Spleen (tissue), 11 donors: Measurements from ENCODE around the gene GABRG3. TPM values are rescaled to one million over a fixed set of nuclear protein-coding genes. Genes with fewer than 3 reads are reported as not detected.

Experiments
- DNase-seq: peaks from one replicate; pipeline ENCODE4 v3.0.0-alpha.2; 2020
- H3K27ac ChIP-seq, 8 donors: fragments of 200-600 bp; sonication (generic) in 7 of 8; 1 replicate in 4 of 8; 2 replicates in 4 of 8; pipeline versions ENCODE4 v1.5.0 to v1.8.0; 2016 to 2021; ENCODE audit warnings: inconsistent platforms in 4 of 8, mild to moderate bottlenecking in 4 of 8, moderate library complexity in 1 of 8
- H3K27me3 ChIP-seq, 7 donors: fragments of 200-600 bp; sonication (generic) in 6 of 7; replicated peaks in 1 of 7; 1 replicate in 4 of 7; 2 replicates in 3 of 7; pipeline versions ENCODE4 v1.5.0 to v1.8.0; 2016 to 2021; ENCODE audit warnings: inconsistent platforms in 3 of 7, mild to moderate bottlenecking in 1 of 7
- H3K36me3 ChIP-seq, 6 donors: fragments of 200-600 bp; sonication (generic) in 5 of 6; 1 replicate in 4 of 6; 2 replicates in 2 of 6; pipeline versions ENCODE4 v1.5.0 to v1.8.0; 2016 to 2021; ENCODE audit warnings: inconsistent platforms in 2 of 6
- H3K4me1 ChIP-seq, 6 donors: fragments of 200-600 bp; sonication (generic) in 5 of 6; 1 replicate in 3 of 6; 2 replicates in 3 of 6; pipeline versions ENCODE4 v1.5.0 to v1.8.0; 2016 to 2021; ENCODE audit warnings: inconsistent platforms in 3 of 6
- H3K4me3 ChIP-seq, 8 donors: fragments of 200-600 bp; sonication (generic) in 7 of 8; 1 replicate in 4 of 8; 2 replicates in 4 of 8; pipeline versions ENCODE4 v1.5.0 to v1.8.0; 2016 to 2021; ENCODE audit warnings: inconsistent platforms in 4 of 8, mild to moderate bottlenecking in 4 of 8, moderate library complexity in 2 of 8
- H3K9me3 ChIP-seq, 8 donors: fragments of 200-600 bp; sonication (generic) in 7 of 8; 1 replicate in 4 of 8; 2 replicates in 4 of 8; pipeline versions ENCODE4 v1.5.0 to v1.8.0; 2016 to 2021; ENCODE audit warnings: inconsistent platforms in 4 of 8
- CTCF ChIP-seq, 11 experiments: fragments of 200-600 bp in 7 of 11; fragments of 450-650 bp in 4 of 11; sonication (generic) in 4 of 11; IDR thresholded peaks in 8 of 11; conservative IDR thresholded peaks in 3 of 11; 1 replicate in 7 of 11; 2 replicates in 4 of 11; pipeline versions ENCODE4 v1.4.0 to v1.8.0; 2016 to 2021; ENCODE audit warnings: antibody characterized with exemption in 11 of 11, inconsistent platforms in 4 of 11, mild to moderate bottlenecking in 1 of 11
- POLR2A ChIP-seq, 3 donors: fragments of 450-650 bp; IDR thresholded peaks; one replicate each; pipeline ENCODE4 v1.5.1; 2017; ENCODE audit warnings: antibody characterized with exemption in 3 of 3, mild to moderate bottlenecking in 1 of 3
- POLR2AphosphoS5 ChIP-seq, 3 donors: sonication (generic); formaldehyde crosslinking; IDR thresholded peaks; one replicate each; pipeline ENCODE4 v1.5.1; 2017; ENCODE audit warnings: antibody characterized with exemption in 3 of 3
- WGBS, 5 donors: extraction: QIAGEN DNeasy Blood & Tissue Kit in 3 of 5; methylation state at CpG; one replicate each; pipeline versions ENCODE4 v1.1.5 to v1.1.7; 2013 to 2018; 5-methylcytosine and 5-hydroxymethylcytosine counted together
- intact Hi-C: fragments of 100-400 bp; cut with DNase I; formaldehyde crosslinking; loops from one replicate; pipeline ENCODE4 v1.15.0; 2023; ENCODE audit warnings: low total_unique reads
- polyA plus RNA-seq, 3 donors: library from polyadenylated mRNA; stranded (reverse); fragments of 200-250 nt; gene quantifications; one replicate each; pipeline ENCODE4 v1.2.1, GENCODE V29; 2013
- total RNA-seq, 7 donors: library from RNA; depleted of rRNA in 3 of 7; stranded (reverse); fragments of >200 nt in 3 of 7; fragmentation: NEBNext Ultra II Directional in 4 of 7; extraction: Animal tissue kit (Norgen Biotek cat#: 25700) in 4 of 7; gene quantifications; one replicate each; pipeline versions ENCODE4 v1.1.0 to v1.2.1, GENCODE V29; 2016 to 2021
- donor health status: healthy with polysubstance abuse.
- donor health status: DM: no; HTN: no; CAD: no; lungs with moderate emphysema.
- donor health status: DM: no; HTN: no; CAD: no.
- donor health status: Bipolar disorder and iron deficiency.
- donor health status: healthy.
- donor health status: DM: no; HTN: no; CAD: no.
- donor health status: DM: yes; HTN: yes; CAD: no.

The GABRG3 gene
- total and polyA plus RNA-seq, 10 donors, result 0.14 to 19.6 (median 1.6) TPM

DNA sequence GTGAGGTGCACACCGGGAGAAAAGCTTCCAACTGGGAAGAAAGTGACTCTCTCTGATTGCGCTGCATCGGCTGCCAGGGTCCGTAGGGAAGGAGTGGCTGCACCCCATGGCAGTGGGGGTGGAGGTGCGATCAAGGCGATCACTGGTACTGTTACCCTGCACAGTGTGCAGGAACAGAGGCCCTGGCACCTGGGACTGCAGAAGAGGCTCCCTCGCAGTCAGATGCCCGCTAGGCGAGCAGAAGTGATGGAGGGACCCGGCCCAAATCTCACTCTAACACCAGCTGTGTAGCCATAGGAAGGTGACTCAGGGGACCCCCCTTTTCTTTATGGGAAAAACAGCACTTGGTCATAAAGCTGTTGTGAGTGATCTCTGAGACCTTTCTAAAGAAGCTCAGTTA is 196.8 kb downstream of the GABRG3 start:
- Histone ChIP-seq H3K36me3 (no peaks in the 10 kb centered on the region), H3K9me3 (peaks cover 0 to 20% (median 3%) of the 10 kb centered on the region in 8 donors), H3K4me3 (no peak overlapping the region), H3K4me1 (no peaks in the 10 kb centered on the region), H3K27me3 (no peaks in the 10 kb centered on the region), H3K27ac (no peak overlapping the region)
- DNase-seq, result no peak
- TF ChIP-seq POLR2A (IDR thresholded peaks at IDR 0.05), result no peak
- no peak for TF ChIP-seq POLR2AphosphoS5 (IDR thresholded peaks at IDR 0.05)
- TF ChIP-seq CTCF (IDR thresholded peaks at IDR 0.05 in 8 of 11, conservative IDR thresholded peaks at IDR 0.05 in 3 of 11), result no peak
- intact Hi-C loops, result no loop called here
- 79 to 97% (median 86%) methylated on average over 10 of the region's 10 CpGs for WGBS, 5 donors

- peaks cover 0 to 27% (median 10%) of the 10 kb centered on the region in 8 donors for H3K9me3 ChIP-seq
- no peak overlapping the region for H3K27ac ChIP-seq
- no peaks in the 10 kb centered on the region for H3K4me1 ChIP-seq
- no peaks in the 10 kb centered on the region for H3K36me3 ChIP-seq
- no peak for DNase-seq
- no peak overlapping the region for H3K4me3 ChIP-seq
- no peak for TF ChIP-seq POLR2AphosphoS5 (IDR thresholded peaks at IDR 0.05)
- TF ChIP-seq POLR2A (IDR thresholded peaks at IDR 0.05), result no peak
- TF ChIP-seq CTCF (IDR thresholded peaks at IDR 0.05 in 8 of 11, conservative IDR thresholded peaks at IDR 0.05 in 3 of 11), result no peak
- intact Hi-C loops, result loop anchor here (10.0 kb wide), 1 partner anchor 56 kb away; no protein-coding TSS in a partner anchor
- no peaks in the 10 kb centered on the region for H3K27me3 ChIP-seq
- WGBS, 5 donors, result 87 to 95% (median 89%) methylated on average over 4 of the region's 4 CpGs
These were observed 199.9 kb downstream of the GABRG3 start for GRCh38 chr15:27170851-27171250.

DNA sequence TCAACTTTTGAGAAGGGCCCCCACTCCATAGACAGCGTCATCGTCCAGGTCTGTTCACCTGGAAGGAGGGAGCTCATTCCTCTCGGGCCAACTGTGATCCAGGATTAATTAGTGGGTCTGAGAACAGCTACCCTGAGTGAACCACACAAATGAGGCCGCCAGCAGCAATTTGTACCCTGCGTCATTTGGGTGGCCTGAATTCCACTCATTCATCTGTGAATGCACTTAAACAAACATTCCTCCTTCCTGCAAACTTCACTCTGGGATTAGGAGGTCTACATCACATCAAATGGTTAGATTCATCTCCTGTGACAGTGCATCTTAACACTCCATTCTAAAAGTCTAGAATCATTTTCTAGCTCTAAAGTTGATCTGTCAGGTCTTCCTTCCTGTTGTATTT is 201.8 kb downstream of the GABRG3 start:
- Histone ChIP-seq H3K27me3 (no peaks in the 10 kb centered on the region), H3K4me3 (no peak overlapping the region), H3K36me3 (no peaks in the 10 kb centered on the region), H3K27ac (no peak overlapping the region), H3K4me1 (no peaks in the 10 kb centered on the region), H3K9me3 (peaks cover 4 to 41% (median 29%) of the 10 kb centered on the region in 8 donors)
- intact Hi-C loops, result loop anchor here (10.0 kb wide), 1 partner anchor 58 kb away; no protein-coding TSS in a partner anchor
- no peak for DNase-seq
- WGBS, 5 donors, result 76 to 86% (median 78%) methylated on average over 5 of the region's 5 CpGs
- TF ChIP-seq CTCF (IDR thresholded peaks at IDR 0.05 in 8 of 11, conservative IDR thresholded peaks at IDR 0.05 in 3 of 11) (no peak), POLR2A (IDR thresholded peaks at IDR 0.05) (no peak), POLR2AphosphoS5 (IDR thresholded peaks at IDR 0.05) (no peak)

DNA sequence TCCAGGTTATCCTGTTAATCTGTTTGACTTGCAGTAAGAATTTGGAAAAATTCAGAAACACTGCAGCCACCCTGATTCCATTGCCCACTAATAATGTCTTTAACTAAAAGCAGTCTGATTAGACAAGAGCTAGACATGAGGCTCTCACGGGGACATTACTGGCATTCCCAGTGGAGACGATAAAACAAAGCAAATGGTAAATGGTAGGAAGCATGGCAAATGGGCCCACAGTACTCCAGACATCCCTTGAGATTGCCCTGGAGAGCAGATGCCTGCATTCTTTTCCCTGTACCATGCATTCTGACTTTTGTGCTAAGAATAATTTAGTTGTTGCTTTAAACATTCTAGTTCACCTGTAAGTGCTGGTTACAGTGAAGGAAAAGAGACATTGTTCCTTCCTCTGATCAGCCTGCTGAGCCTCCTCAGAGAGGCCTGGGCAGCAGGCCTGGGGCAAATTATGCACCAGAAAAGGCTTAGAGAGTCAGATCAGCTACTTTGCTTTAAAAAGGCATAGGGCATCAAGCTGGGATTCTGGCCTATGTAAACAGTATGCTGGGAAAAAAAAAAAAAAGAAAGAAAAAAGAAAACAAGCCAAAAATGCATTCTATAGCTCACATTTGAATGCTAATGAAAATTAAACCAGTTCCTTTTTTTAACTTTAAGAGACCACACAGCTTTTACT is 204.6 kb downstream of the GABRG3 start:
- H3K27me3 ChIP-seq, result no peaks in the 10 kb centered on the region
- H3K4me3 ChIP-seq, result no peak overlapping the region
- peaks cover 4 to 64% (median 39%) of the 10 kb centered on the region in 8 donors for H3K9me3 ChIP-seq
- DNase-seq, result no peak
- H3K27ac ChIP-seq, result no peak overlapping the region
- no peaks in the 10 kb centered on the region for H3K4me1 ChIP-seq
- intact Hi-C loops, result loop anchor here (10.0 kb wide), 1 partner anchor 61 kb away; no protein-coding TSS in a partner anchor
- 77 to 89% (median 81%) methylated on average over 2 of the region's 2 CpGs for WGBS, 5 donors
- TF ChIP-seq POLR2AphosphoS5 (IDR thresholded peaks at IDR 0.05) (no peak), POLR2A (IDR thresholded peaks at IDR 0.05) (no peak), CTCF (IDR thresholded peaks at IDR 0.05 in 8 of 11, conservative IDR thresholded peaks at IDR 0.05 in 3 of 11) (no peak)
- H3K36me3 ChIP-seq, result no peaks in the 10 kb centered on the region
